Activated CD4-positive, alpha-beta T cell treated with anti-CD3 and anti-CD28 coated beads, Interleukin-2, amount 50 U/mL, for 24 hours (primary cell): ENCODE results near the gene PIK3R6.

Experiments
- DNase-seq, 2 donors: peaks; one replicate each; pipeline ENCODE4 v3.0.0-alpha.2; 2020; ENCODE audit warnings: low read depth in 1 of 2, low spot score in 1 of 2

The PIK3R6 gene

GRCh38 chr17:8855477-8856204 lies 11.8 kb downstream of the PIK3R6 start:
- no peak for DNase-seq

GRCh38 chr17:8851600-8851999 lies 15.9 kb downstream of the PIK3R6 start:
- DNase-seq = no peak

GRCh38 chr17:8849311-8850041 lies 18.0 kb downstream of the PIK3R6 start:
- DNase-seq = no peak

- no peak for DNase-seq
Measured at GRCh38 chr17:8847891-8848290, 19.6 kb downstream of the PIK3R6 start.

- DNase-seq = no peak
Measured at GRCh38 chr17:8846768-8847211, 20.7 kb downstream of the PIK3R6 start.

- DNase-seq = no peak
Measured at GRCh38 chr17:8844229-8845218, 22.9 kb downstream of the PIK3R6 start.

- no peak for DNase-seq
Measured at GRCh38 chr17:8843344-8843743, 24.1 kb downstream of the PIK3R6 start.

- DNase-seq = no peak
Measured at GRCh38 chr17:8841844-8842243, 25.6 kb downstream of the PIK3R6 start.

GRCh38 chr17:8839410-8839935 lies 28.0 kb downstream of the PIK3R6 start:
- DNase-seq = no peak

GRCh38 chr17:8838551-8839095 lies 28.9 kb downstream of the PIK3R6 start:
- no peak for DNase-seq

GRCh38 chr17:8837563-8838075 lies 29.9 kb downstream of the PIK3R6 start:
- DNase-seq = no peak

- no peak for DNase-seq
Measured at GRCh38 chr17:8836821-8837562, 30.5 kb downstream of the PIK3R6 start.

GRCh38 chr17:8835631-8836364 lies 31.7 kb downstream of the PIK3R6 start:
- DNase-seq = no peak

GRCh38 chr17:8835106-8835505 lies 32.4 kb downstream of the PIK3R6 start:
- no peak for DNase-seq

GRCh38 chr17:8832711-8833352 lies 34.6 kb downstream of the PIK3R6 start:
- no peak for DNase-seq

- no peak for DNase-seq
Measured at GRCh38 chr17:8831234-8831849, 36.1 kb downstream of the PIK3R6 start.

- DNase-seq = no peak
Measured at GRCh38 chr17:8830141-8830540, 37.3 kb downstream of the PIK3R6 start.
